D721Med (cell line): Measurements from ENCODE around the gene ZNF835.

ENCODE experiments used
- DNase-seq: peaks from one replicate; pipeline ENCODE4 v3.0.0; 2011; ENCODE audit warnings: low spot score; ENCODE audit not compliant: insufficient read length
- FAIRE-seq: peaks from 2 replicates; lab custom pipeline; 2011; peaks lifted over from hg19 to GRCh38; lab: Jason Lieb, UNC
- TF ChIP-seq, protein P1 (sequence below): IDR thresholded peaks from 2 replicates; pipeline ENCODE4 v1.5.1; 2012; ENCODE audit warnings: mild to moderate bottlenecking, control low read depth; ENCODE audit not compliant: insufficient read depth; ENCODE audit errors: missing control alignments

Gene ZNF835

DNA sequence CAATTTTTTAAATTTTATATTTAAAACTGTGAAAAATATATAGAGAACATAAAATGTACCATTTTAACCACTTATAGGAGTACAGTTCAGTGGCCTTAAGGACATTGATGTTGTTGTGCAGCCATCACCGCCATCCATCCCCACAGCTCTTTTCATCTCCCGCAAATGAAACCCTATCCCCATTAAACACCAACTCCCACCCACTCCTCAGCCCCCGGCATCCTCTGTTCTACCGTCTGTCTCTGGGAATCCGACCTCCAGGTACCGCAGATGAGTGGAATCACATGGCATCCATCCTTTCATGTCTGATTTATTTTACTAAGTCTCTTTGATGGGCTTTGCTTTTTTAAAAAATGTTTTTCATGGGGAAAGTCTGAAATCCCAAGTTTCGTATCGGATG lies 52.4 kb downstream of the ZNF835 start:
- FAIRE-seq, result no peak
- TF ChIP-seq, protein P1, sequence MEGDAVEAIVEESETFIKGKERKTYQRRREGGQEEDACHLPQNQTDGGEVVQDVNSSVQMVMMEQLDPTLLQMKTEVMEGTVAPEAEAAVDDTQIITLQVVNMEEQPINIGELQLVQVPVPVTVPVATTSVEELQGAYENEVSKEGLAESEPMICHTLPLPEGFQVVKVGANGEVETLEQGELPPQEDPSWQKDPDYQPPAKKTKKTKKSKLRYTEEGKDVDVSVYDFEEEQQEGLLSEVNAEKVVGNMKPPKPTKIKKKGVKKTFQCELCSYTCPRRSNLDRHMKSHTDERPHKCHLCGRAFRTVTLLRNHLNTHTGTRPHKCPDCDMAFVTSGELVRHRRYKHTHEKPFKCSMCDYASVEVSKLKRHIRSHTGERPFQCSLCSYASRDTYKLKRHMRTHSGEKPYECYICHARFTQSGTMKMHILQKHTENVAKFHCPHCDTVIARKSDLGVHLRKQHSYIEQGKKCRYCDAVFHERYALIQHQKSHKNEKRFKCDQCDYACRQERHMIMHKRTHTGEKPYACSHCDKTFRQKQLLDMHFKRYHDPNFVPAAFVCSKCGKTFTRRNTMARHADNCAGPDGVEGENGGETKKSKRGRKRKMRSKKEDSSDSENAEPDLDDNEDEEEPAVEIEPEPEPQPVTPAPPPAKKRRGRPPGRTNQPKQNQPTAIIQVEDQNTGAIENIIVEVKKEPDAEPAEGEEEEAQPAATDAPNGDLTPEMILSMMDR, result no peak
- no peak for DNase-seq

DNA sequence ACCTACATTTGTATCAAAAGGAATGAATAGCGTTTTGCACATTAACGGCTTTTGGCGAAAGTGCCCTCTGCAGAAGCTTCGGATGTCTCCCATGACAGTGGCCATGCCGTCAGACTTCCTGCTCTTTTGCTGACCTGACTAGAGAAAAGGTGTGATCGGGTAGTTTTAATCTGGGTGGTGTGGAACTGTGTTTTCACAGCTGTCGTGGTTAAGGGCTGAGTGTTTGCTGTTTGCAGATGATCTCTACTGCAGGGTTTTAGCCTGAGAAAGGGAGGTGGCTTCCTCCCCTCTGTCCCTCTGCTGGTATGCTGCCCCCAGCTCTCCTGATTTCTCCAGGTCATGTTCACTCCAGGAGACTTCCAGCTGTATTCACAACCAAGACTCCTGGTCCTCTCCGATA lies 54.0 kb downstream of the ZNF835 start:
- TF ChIP-seq, protein P1, result no peak
- no peak for DNase-seq
- no peak for FAIRE-seq

DNA sequence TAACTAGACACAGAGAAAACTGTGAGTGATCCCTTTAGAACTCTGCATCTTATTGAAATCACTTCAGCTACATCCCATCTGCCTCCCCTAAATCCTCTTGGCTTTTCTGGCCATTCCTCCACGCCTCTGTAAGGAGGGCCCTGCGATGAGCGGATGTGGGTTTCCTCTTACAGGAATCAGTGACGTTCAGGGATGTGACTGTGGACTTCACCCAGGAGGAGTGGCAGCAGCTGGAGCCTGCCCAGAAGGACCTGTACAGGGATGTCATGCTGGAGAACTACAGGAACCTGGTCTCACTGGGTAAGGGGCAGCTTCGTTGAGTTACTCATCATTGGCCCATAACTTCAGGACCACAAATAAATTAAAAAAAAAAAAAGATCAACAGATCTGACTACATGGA lies 57.9 kb downstream of the ZNF835 start:
- TF ChIP-seq, protein P1, result no peak
- no peak for DNase-seq
- FAIRE-seq, result no peak

DNA sequence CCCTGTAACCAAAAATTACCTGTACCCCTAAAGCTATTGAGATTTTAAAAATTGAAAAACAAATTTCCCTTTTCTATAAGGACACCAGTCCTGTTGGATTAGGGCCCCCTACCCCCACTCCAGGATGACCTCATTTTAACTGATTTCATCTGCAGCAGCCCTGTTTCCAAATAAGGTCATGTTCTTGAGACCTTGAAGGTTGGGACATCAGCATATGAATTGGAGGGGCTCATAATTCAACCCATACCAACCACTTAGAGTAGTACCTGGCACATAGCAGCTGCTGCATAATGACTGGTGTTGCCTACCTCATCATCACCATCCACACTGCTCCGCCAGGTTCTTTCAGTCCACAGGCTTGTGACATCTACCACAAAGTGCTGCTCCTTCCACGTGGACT lies 58.8 kb downstream of the ZNF835 start:
- TF ChIP-seq, protein P1, result no peak
- DNase-seq (no peak), FAIRE-seq (no peak)
